HEK293 (cell line): ENCODE data around the gene ABCA1.

ENCODE experiments used
- HOXC10 ChIP-seq: sonication (generic); formaldehyde crosslinking; IDR thresholded peaks from 2 replicates; pipeline ENCODE4 v1.8.1; 2023; ENCODE audit warnings: mild to moderate bottlenecking, missing genetic modification reagents
- SP7 ChIP-seq: fragments of 450-650 bp; formaldehyde crosslinking; IDR thresholded peaks from 2 replicates; pipeline ENCODE4 v1.5.1; 2016; ENCODE audit warnings: missing biosample characterization, missing genetic modification characterization
- ZBTB1 ChIP-seq: fragments of 450-650 bp; formaldehyde crosslinking; IDR thresholded peaks from 2 replicates; pipeline ENCODE4 v1.5.1; 2016; ENCODE audit warnings: missing biosample characterization, missing genetic modification characterization
- ZBTB21 ChIP-seq: fragments of 450-650 bp; formaldehyde crosslinking; IDR thresholded peaks from 2 replicates; pipeline ENCODE4 v1.5.1; 2017; ENCODE audit warnings: missing biosample characterization, missing genetic modification characterization
- ZNF121 ChIP-seq: fragments of 450-650 bp; formaldehyde crosslinking; IDR thresholded peaks from 2 replicates; pipeline ENCODE4 v1.5.1; 2016; ENCODE audit warnings: missing biosample characterization, missing genetic modification characterization
- ZNF140 ChIP-seq: fragments of 450-650 bp; formaldehyde crosslinking; IDR thresholded peaks from 2 replicates; pipeline ENCODE4 v1.5.1; 2016; ENCODE audit warnings: missing biosample characterization, missing genetic modification characterization
- ZNF157 ChIP-seq: fragments of 450-650 bp; formaldehyde crosslinking; IDR thresholded peaks from 2 replicates; pipeline ENCODE4 v1.5.1; 2016; ENCODE audit warnings: missing biosample characterization, missing genetic modification characterization
- ZNF184 ChIP-seq: fragments of 450-650 bp; IDR thresholded peaks from 2 replicates; pipeline ENCODE4 v1.5.1; 2018; ENCODE audit warnings: missing biosample characterization, mild to moderate bottlenecking, missing genetic modification characterization
- ZNF2 ChIP-seq: fragments of 450-650 bp; formaldehyde crosslinking; IDR thresholded peaks from 2 replicates; pipeline ENCODE4 v1.5.1; 2016; ENCODE audit warnings: missing biosample characterization, missing genetic modification characterization
- ZNF211 ChIP-seq: fragments of 450-650 bp; formaldehyde crosslinking; IDR thresholded peaks from 2 replicates; pipeline ENCODE4 v1.5.1; 2016; ENCODE audit warnings: low read depth, missing biosample characterization, missing genetic modification characterization
- ZNF324 ChIP-seq: fragments of 450-650 bp; formaldehyde crosslinking; IDR thresholded peaks from 2 replicates; pipeline ENCODE4 v1.5.1; 2016; ENCODE audit warnings: missing biosample characterization, missing genetic modification characterization
- ZNF350 ChIP-seq: fragments of 450-650 bp; formaldehyde crosslinking; IDR thresholded peaks from 2 replicates; pipeline ENCODE4 v1.5.0; 2017; ENCODE audit warnings: missing biosample characterization, mild to moderate bottlenecking, missing genetic modification characterization
- ZNF354C ChIP-seq: fragments of 450-650 bp; formaldehyde crosslinking; IDR thresholded peaks from 2 replicates; pipeline ENCODE4 v1.5.1; 2016; ENCODE audit warnings: missing biosample characterization, missing genetic modification characterization, low read depth, borderline replicate concordance
- ZNF433 ChIP-seq: fragments of 450-650 bp; formaldehyde crosslinking; IDR thresholded peaks from 2 replicates; pipeline ENCODE4 v1.5.1; 2016; ENCODE audit warnings: missing biosample characterization, missing genetic modification characterization, low read depth
- ZNF510 ChIP-seq: fragments of 450-650 bp; formaldehyde crosslinking; IDR thresholded peaks from 2 replicates; pipeline ENCODE4 v1.5.1; 2018; ENCODE audit warnings: mild to moderate bottlenecking, missing genetic modification characterization, missing biosample characterization; ENCODE audit not compliant: insufficient replicate concordance
- ZNF555 ChIP-seq: fragments of 450-650 bp; formaldehyde crosslinking; conservative IDR thresholded peaks from 2 replicates; pipeline ENCODE4 v1.5.1; 2017; ENCODE audit warnings: missing biosample characterization, mild to moderate bottlenecking, missing genetic modification characterization, inconsistent platforms
- ZNF623 ChIP-seq: fragments of 450-650 bp; formaldehyde crosslinking; IDR thresholded peaks from 2 replicates; pipeline ENCODE4 v1.5.1; 2016; ENCODE audit warnings: missing biosample characterization, missing genetic modification characterization
- ZNF658 ChIP-seq: fragments of 450-650 bp; formaldehyde crosslinking; IDR thresholded peaks from 2 replicates; pipeline ENCODE4; 2016; ENCODE audit warnings: missing biosample characterization, missing genetic modification characterization
- ZNF677 ChIP-seq: fragments of 450-650 bp; IDR thresholded peaks from 2 replicates; pipeline ENCODE4 v1.5.0; 2018; ENCODE audit warnings: missing biosample characterization, mild to moderate bottlenecking, missing genetic modification characterization, moderate library complexity
- ZNF76 ChIP-seq: fragments of 450-650 bp; formaldehyde crosslinking; IDR thresholded peaks from 2 replicates; pipeline ENCODE4; 2016; ENCODE audit warnings: low read depth, missing biosample characterization, missing genetic modification characterization, borderline replicate concordance
- TF ChIP-seq, protein P1 (sequence below): fragments of 450-650 bp; formaldehyde crosslinking; IDR thresholded peaks from 2 replicates; pipeline ENCODE4 v1.5.1; 2017; ENCODE audit warnings: missing biosample characterization, missing genetic modification characterization
- TF ChIP-seq, protein P2 (sequence below): fragments of 450-650 bp; formaldehyde crosslinking; IDR thresholded peaks from 2 replicates; pipeline ENCODE4 v1.5.1; 2016; ENCODE audit warnings: missing biosample characterization, missing genetic modification characterization
- TF ChIP-seq, protein P3 (sequence below): fragments of 450-650 bp; formaldehyde crosslinking; IDR thresholded peaks from 2 replicates; pipeline ENCODE4 v1.5.1; 2016; ENCODE audit warnings: missing biosample characterization, missing genetic modification characterization, borderline replicate concordance
- TF ChIP-seq, protein P4 (sequence below): fragments of 450-650 bp; formaldehyde crosslinking; IDR thresholded peaks from 2 replicates; pipeline ENCODE4 v1.5.1; 2016; ENCODE audit warnings: missing biosample characterization, missing genetic modification characterization, borderline replicate concordance
- TF ChIP-seq, protein P5 (sequence below): fragments of 450-650 bp; formaldehyde crosslinking; IDR thresholded peaks from 2 replicates; pipeline ENCODE4 v1.5.1; 2016; ENCODE audit warnings: missing biosample characterization, missing genetic modification characterization
- TF ChIP-seq, protein P6 (sequence below): fragments of 450-650 bp; formaldehyde crosslinking; IDR thresholded peaks from 2 replicates; pipeline ENCODE4 v1.5.1; 2016; ENCODE audit warnings: missing biosample characterization, missing genetic modification characterization
- TF ChIP-seq, protein P7 (sequence below): fragments of 450-650 bp; formaldehyde crosslinking; IDR thresholded peaks from 2 replicates; pipeline ENCODE4 v1.5.1; 2017; ENCODE audit warnings: missing biosample characterization, missing genetic modification characterization

ABCA1 gene

DNA sequence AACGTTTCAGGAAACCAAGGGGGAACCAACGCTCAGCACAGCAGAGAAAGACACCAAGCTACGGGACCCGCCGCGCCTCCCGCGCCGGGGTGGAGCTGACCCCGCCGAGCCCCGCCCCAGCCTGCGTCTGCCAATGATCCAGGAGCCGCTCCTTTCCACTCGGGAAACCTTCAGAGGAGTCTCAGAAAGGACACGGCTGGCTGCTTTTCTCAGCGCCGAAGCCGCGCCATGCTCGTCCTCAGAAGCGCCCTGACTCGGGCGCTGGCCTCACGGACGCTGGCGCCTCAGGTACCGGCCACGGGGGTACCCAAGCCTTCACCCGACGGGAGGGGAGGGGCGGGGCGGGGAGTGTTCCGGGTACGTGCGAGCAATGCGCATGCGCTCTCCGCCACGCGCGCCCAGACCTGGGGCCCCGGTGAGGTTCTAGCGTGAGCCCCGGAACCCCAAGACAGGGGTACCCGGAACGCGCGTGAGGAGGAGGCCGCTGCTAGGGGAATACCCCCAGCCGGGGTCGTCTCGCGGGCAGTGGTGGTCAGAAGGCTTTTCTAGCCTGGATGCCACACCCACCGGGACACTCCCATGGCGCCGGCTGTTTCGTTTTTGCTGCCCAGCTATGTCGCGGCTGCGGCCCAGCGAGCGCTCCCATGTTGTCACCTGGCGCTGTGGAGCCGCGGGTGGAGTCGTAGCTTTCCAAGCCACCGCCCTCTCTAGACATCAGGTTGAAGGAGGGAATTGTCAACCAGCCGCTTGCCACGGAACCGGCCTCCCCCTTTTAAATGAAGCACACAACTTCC is 180.2 kb downstream of the ABCA1 start, which contains the start of gene NIPSNAP3A (continued):
- TF ChIP-seq, protein P1, sequence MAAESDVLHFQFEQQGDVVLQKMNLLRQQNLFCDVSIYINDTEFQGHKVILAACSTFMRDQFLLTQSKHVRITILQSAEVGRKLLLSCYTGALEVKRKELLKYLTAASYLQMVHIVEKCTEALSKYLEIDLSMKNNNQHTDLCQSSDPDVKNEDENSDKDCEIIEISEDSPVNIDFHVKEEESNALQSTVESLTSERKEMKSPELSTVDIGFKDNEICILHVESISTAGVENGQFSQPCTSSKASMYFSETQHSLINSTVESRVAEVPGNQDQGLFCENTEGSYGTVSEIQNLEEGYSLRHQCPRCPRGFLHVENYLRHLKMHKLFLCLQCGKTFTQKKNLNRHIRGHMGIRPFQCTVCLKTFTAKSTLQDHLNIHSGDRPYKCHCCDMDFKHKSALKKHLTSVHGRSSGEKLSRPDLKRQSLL (tag by site-specific recombination), result no peak
- TF ChIP-seq ZNF510 (tag by site-specific recombination), result no peak
- TF ChIP-seq ZNF677 (tag by site-specific recombination), result no peak
- no peak for TF ChIP-seq ZNF140 (tag by site-specific recombination)
- no peak for TF ChIP-seq ZNF324 (tag by site-specific recombination)
- TF ChIP-seq ZNF623 (tag by site-specific recombination), result no peak
- TF ChIP-seq, protein P2, sequence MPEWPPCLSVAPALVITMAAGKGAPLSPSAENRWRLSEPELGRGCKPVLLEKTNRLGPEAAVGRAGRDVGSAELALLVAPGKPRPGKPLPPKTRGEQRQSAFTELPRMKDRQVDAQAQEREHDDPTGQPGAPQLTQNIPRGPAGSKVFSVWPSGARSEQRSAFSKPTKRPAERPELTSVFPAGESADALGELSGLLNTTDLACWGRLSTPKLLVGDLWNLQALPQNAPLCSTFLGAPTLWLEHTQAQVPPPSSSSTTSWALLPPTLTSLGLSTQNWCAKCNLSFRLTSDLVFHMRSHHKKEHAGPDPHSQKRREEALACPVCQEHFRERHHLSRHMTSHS (tag by site-specific recombination), result no peak
- no peak for TF ChIP-seq ZNF658
- no peak for TF ChIP-seq SP7 (tag by site-specific recombination)
- TF ChIP-seq, protein P3, sequence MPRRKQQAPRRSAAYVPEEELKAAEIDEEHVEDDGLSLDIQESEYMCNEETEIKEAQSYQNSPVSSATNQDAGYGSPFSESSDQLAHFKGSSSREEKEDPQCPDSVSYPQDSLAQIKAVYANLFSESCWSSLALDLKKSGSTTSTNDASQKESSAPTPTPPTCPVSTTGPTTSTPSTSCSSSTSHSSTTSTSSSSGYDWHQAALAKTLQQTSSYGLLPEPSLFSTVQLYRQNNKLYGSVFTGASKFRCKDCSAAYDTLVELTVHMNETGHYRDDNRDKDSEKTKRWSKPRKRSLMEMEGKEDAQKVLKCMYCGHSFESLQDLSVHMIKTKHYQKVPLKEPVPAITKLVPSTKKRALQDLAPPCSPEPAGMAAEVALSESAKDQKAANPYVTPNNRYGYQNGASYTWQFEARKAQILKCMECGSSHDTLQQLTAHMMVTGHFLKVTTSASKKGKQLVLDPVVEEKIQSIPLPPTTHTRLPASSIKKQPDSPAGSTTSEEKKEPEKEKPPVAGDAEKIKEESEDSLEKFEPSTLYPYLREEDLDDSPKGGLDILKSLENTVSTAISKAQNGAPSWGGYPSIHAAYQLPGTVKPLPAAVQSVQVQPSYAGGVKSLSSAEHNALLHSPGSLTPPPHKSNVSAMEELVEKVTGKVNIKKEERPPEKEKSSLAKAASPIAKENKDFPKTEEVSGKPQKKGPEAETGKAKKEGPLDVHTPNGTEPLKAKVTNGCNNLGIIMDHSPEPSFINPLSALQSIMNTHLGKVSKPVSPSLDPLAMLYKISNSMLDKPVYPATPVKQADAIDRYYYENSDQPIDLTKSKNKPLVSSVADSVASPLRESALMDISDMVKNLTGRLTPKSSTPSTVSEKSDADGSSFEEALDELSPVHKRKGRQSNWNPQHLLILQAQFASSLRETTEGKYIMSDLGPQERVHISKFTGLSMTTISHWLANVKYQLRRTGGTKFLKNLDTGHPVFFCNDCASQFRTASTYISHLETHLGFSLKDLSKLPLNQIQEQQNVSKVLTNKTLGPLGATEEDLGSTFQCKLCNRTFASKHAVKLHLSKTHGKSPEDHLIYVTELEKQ (tag by site-specific recombination), result no peak
- TF ChIP-seq, protein P4, sequence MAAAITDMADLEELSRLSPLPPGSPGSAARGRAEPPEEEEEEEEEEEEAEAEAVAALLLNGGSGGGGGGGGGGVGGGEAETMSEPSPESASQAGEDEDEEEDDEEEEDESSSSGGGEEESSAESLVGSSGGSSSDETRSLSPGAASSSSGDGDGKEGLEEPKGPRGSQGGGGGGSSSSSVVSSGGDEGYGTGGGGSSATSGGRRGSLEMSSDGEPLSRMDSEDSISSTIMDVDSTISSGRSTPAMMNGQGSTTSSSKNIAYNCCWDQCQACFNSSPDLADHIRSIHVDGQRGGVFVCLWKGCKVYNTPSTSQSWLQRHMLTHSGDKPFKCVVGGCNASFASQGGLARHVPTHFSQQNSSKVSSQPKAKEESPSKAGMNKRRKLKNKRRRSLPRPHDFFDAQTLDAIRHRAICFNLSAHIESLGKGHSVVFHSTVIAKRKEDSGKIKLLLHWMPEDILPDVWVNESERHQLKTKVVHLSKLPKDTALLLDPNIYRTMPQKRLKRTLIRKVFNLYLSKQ, result no peak
- TF ChIP-seq, protein P5, sequence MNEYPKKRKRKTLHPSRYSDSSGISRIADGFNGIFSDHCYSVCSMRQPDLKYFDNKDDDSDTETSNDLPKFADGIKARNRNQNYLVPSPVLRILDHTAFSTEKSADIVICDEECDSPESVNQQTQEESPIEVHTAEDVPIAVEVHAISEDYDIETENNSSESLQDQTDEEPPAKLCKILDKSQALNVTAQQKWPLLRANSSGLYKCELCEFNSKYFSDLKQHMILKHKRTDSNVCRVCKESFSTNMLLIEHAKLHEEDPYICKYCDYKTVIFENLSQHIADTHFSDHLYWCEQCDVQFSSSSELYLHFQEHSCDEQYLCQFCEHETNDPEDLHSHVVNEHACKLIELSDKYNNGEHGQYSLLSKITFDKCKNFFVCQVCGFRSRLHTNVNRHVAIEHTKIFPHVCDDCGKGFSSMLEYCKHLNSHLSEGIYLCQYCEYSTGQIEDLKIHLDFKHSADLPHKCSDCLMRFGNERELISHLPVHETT (tag by site-specific recombination), result no peak
- TF ChIP-seq ZNF76 (tag by site-specific recombination), result no peak
- TF ChIP-seq ZNF350, result no peak
- TF ChIP-seq, protein P6, sequence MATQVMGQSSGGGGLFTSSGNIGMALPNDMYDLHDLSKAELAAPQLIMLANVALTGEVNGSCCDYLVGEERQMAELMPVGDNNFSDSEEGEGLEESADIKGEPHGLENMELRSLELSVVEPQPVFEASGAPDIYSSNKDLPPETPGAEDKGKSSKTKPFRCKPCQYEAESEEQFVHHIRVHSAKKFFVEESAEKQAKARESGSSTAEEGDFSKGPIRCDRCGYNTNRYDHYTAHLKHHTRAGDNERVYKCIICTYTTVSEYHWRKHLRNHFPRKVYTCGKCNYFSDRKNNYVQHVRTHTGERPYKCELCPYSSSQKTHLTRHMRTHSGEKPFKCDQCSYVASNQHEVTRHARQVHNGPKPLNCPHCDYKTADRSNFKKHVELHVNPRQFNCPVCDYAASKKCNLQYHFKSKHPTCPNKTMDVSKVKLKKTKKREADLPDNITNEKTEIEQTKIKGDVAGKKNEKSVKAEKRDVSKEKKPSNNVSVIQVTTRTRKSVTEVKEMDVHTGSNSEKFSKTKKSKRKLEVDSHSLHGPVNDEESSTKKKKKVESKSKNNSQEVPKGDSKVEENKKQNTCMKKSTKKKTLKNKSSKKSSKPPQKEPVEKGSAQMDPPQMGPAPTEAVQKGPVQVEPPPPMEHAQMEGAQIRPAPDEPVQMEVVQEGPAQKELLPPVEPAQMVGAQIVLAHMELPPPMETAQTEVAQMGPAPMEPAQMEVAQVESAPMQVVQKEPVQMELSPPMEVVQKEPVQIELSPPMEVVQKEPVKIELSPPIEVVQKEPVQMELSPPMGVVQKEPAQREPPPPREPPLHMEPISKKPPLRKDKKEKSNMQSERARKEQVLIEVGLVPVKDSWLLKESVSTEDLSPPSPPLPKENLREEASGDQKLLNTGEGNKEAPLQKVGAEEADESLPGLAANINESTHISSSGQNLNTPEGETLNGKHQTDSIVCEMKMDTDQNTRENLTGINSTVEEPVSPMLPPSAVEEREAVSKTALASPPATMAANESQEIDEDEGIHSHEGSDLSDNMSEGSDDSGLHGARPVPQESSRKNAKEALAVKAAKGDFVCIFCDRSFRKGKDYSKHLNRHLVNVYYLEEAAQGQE, result no peak
- TF ChIP-seq ZBTB21, result no peak
- no peak for TF ChIP-seq ZNF184 (tag by site-specific recombination)
- TF ChIP-seq ZNF2 (tag by site-specific recombination), result no peak
- TF ChIP-seq ZNF121 (tag by site-specific recombination), result no peak
- TF ChIP-seq, protein P7, sequence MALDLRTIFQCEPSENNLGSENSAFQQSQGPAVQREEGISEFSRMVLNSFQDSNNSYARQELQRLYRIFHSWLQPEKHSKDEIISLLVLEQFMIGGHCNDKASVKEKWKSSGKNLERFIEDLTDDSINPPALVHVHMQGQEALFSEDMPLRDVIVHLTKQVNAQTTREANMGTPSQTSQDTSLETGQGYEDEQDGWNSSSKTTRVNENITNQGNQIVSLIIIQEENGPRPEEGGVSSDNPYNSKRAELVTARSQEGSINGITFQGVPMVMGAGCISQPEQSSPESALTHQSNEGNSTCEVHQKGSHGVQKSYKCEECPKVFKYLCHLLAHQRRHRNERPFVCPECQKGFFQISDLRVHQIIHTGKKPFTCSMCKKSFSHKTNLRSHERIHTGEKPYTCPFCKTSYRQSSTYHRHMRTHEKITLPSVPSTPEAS (tag by site-specific recombination), result no peak
- TF ChIP-seq ZBTB1 (tag by site-specific recombination), result no peak
- no peak for TF ChIP-seq HOXC10 (CRISPR knock-in tag)
- no peak for TF ChIP-seq ZNF555 (tag by site-specific recombination)
- no peak for TF ChIP-seq ZNF354C (tag by site-specific recombination)
- TF ChIP-seq ZNF433 (tag by site-specific recombination), result no peak
- TF ChIP-seq ZNF157, result no peak
- no peak for TF ChIP-seq ZNF211 (tag by site-specific recombination)
